ENCODE data around the gene XPNPEP1. TPM values are rescaled to one million over a fixed set of nuclear protein-coding genes. Genes with fewer than 3 reads are reported as not detected.

The XPNPEP1 gene
- polyA plus RNA-seq, 1 donor (not counting 4 experiments of a cell fraction or from before 2014, with no cell fraction given): 96.2 TPM

DNA sequence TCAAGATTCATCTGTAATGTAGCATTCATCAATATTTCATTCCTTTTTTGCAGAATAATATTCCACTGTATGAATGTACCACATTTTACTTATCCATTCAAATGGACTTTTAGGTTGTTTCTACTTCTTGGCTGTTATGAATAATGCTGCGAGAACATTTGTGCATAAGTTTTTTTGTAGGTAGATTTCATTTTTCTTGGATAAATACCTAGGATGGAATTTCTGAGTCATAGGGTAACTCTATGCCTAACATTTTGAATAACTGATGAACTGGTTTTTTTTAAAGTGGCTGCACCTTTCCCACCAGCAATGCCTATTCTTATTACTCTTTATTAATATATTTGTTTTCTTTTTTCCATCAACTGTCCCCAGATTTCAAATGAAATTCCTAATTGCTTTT lies 9.1 kb upstream of the XPNPEP1 start:
- dilution Hi-C loops (cut with MboI; ENCODE audit: extremely low pct_ligation_motif_present, low sequenced_read_pairs): no loop called here
- H3K36me3 ChIP-seq (ENCODE audit: control insufficient read depth in 2 of 2, extremely low read depth in 1 of 2, insufficient read depth in 2 of 2, low read length in 2 of 2): no peaks in the 10 kb centered on the region

DNA sequence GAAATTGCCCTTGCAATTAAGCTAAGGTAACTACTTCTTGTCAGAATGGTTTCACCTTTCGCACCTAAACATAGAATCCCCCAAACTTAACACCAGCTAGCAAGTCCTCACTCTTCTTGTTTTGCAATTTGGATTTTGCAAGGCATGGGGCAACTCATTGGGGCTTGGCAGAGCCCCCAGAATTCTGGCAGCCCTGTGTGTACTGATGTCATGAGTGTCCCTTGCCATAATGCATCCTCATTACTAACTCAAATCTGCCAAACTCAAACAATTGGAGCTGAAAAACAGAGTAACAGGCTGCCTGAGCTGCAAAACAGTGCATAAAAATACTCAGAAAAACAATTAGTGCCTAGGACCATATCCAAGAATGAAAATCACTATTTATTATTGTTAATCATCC lies 7.9 kb upstream of the XPNPEP1 start:
- dilution Hi-C loops (cut with MboI; ENCODE audit: extremely low pct_ligation_motif_present, low sequenced_read_pairs): no loop called here
- FAIRE-seq (no peak), DNase-seq (ENCODE audit: low read depth, low spot score) (no peak)
- Histone ChIP-seq H3K36me3 (ENCODE audit: control insufficient read depth in 2 of 2, extremely low read depth in 1 of 2, insufficient read depth in 2 of 2, low read length in 2 of 2) (no peaks in the 10 kb centered on the region), H3K9me3 (ENCODE audit: control insufficient read depth, low read depth, low read length) (no peaks in the 10 kb centered on the region), H4K20me1 (ENCODE audit: control insufficient read depth, extremely low read depth, insufficient read depth, low read length) (no peaks in the 10 kb centered on the region), H3K79me2 (ENCODE audit: control insufficient read depth, insufficient read depth, low read length) (no peaks in the 10 kb centered on the region), H3K4me2 (ENCODE audit: control insufficient read depth, extremely low read depth, insufficient read depth, low read depth, low read length) (no peak overlapping the region), H3K4me1 (ENCODE audit: control insufficient read depth, extremely low read depth, insufficient read depth, low read length) (no peaks in the 10 kb centered on the region), H2AFZ (ENCODE audit: control insufficient read depth, low read length) (no peak overlapping the region), H3K27me3 (ENCODE audit: control insufficient read depth, extremely low read depth, insufficient read depth, low read length) (no peaks in the 10 kb centered on the region), H3K4me3 (ENCODE audit: control insufficient read depth in 2 of 3, extremely low read depth in 1 of 3, insufficient read depth in 2 of 3, low read depth in 1 of 3, low read length in 3 of 3) (no peak overlapping the region), H3K9ac (ENCODE audit: control insufficient read depth, extremely low read depth, insufficient read depth, low read length) (no peak overlapping the region), H3K27ac (ENCODE audit: control insufficient read depth, insufficient read depth, low read length) (no peak overlapping the region), H3K9me1 (ENCODE audit: control insufficient read depth, extremely low read depth, insufficient read depth, low read length) (no peaks in the 10 kb centered on the region)
- TF ChIP-seq, protein P1, sequence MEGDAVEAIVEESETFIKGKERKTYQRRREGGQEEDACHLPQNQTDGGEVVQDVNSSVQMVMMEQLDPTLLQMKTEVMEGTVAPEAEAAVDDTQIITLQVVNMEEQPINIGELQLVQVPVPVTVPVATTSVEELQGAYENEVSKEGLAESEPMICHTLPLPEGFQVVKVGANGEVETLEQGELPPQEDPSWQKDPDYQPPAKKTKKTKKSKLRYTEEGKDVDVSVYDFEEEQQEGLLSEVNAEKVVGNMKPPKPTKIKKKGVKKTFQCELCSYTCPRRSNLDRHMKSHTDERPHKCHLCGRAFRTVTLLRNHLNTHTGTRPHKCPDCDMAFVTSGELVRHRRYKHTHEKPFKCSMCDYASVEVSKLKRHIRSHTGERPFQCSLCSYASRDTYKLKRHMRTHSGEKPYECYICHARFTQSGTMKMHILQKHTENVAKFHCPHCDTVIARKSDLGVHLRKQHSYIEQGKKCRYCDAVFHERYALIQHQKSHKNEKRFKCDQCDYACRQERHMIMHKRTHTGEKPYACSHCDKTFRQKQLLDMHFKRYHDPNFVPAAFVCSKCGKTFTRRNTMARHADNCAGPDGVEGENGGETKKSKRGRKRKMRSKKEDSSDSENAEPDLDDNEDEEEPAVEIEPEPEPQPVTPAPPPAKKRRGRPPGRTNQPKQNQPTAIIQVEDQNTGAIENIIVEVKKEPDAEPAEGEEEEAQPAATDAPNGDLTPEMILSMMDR (optimal IDR thresholded peaks at IDR 0.05 in 1 of 3, IDR thresholded peaks at IDR 0.05 in 1 of 3, conservative IDR thresholded peaks at IDR 0.05 in 1 of 3; ENCODE audit: extremely low read depth in 1 of 3, insufficient read depth in 2 of 3, low read length in 3 of 3): no peak
- no peak for TF ChIP-seq EZH2 (IDR thresholded peaks at IDR 0.05; ENCODE audit: low read length)

More for the DNA sequence above, 9.1 kb upstream of the XPNPEP1 start:
- no peaks in the 10 kb centered on the region for H3K9me3 ChIP-seq (ENCODE audit: control insufficient read depth, low read depth, low read length)
- DNase-seq (ENCODE audit: low read depth, low spot score): no peak
- no peak overlapping the region for H2AFZ ChIP-seq (ENCODE audit: control insufficient read depth, low read length)
- no peaks in the 10 kb centered on the region for H4K20me1 ChIP-seq (ENCODE audit: control insufficient read depth, extremely low read depth, insufficient read depth, low read length)
- H3K4me1 ChIP-seq (ENCODE audit: control insufficient read depth, extremely low read depth, insufficient read depth, low read length): no peaks in the 10 kb centered on the region
- H3K4me2 ChIP-seq (ENCODE audit: control insufficient read depth, extremely low read depth, insufficient read depth, low read depth, low read length): no peak overlapping the region
- FAIRE-seq: no peak
- H3K9ac ChIP-seq (ENCODE audit: control insufficient read depth, extremely low read depth, insufficient read depth, low read length): no peak overlapping the region
- no peaks in the 10 kb centered on the region for H3K9me1 ChIP-seq (ENCODE audit: control insufficient read depth, extremely low read depth, insufficient read depth, low read length)
- H3K79me2 ChIP-seq (ENCODE audit: control insufficient read depth, insufficient read depth, low read length): no peaks in the 10 kb centered on the region
- H3K27me3 ChIP-seq (ENCODE audit: control insufficient read depth, extremely low read depth, insufficient read depth, low read length): no peaks in the 10 kb centered on the region
- no peak for TF ChIP-seq EZH2 (IDR thresholded peaks at IDR 0.05; ENCODE audit: low read length)
- TF ChIP-seq, protein P1 (optimal IDR thresholded peaks at IDR 0.05 in 1 of 3, IDR thresholded peaks at IDR 0.05 in 1 of 3, conservative IDR thresholded peaks at IDR 0.05 in 1 of 3; ENCODE audit: extremely low read depth in 1 of 3, insufficient read depth in 2 of 3, low read length in 3 of 3): no peak
- H3K27ac ChIP-seq (ENCODE audit: control insufficient read depth, insufficient read depth, low read length): no peak overlapping the region
- no peak overlapping the region for H3K4me3 ChIP-seq (ENCODE audit: control insufficient read depth in 2 of 3, extremely low read depth in 1 of 3, insufficient read depth in 2 of 3, low read depth in 1 of 3, low read length in 3 of 3)
